ENCODE results near the gene CASR.
"Not testable (repeated sequence)": the region's sequence is repeated elsewhere in the genome, so short reads cannot be mapped to it uniquely, and the experiment has no call there.

CASR gene, protein sequence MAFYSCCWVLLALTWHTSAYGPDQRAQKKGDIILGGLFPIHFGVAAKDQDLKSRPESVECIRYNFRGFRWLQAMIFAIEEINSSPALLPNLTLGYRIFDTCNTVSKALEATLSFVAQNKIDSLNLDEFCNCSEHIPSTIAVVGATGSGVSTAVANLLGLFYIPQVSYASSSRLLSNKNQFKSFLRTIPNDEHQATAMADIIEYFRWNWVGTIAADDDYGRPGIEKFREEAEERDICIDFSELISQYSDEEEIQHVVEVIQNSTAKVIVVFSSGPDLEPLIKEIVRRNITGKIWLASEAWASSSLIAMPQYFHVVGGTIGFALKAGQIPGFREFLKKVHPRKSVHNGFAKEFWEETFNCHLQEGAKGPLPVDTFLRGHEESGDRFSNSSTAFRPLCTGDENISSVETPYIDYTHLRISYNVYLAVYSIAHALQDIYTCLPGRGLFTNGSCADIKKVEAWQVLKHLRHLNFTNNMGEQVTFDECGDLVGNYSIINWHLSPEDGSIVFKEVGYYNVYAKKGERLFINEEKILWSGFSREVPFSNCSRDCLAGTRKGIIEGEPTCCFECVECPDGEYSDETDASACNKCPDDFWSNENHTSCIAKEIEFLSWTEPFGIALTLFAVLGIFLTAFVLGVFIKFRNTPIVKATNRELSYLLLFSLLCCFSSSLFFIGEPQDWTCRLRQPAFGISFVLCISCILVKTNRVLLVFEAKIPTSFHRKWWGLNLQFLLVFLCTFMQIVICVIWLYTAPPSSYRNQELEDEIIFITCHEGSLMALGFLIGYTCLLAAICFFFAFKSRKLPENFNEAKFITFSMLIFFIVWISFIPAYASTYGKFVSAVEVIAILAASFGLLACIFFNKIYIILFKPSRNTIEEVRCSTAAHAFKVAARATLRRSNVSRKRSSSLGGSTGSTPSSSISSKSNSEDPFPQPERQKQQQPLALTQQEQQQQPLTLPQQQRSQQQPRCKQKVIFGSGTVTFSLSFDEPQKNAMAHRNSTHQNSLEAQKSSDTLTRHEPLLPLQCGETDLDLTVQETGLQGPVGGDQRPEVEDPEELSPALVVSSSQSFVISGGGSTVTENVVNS

DNA sequence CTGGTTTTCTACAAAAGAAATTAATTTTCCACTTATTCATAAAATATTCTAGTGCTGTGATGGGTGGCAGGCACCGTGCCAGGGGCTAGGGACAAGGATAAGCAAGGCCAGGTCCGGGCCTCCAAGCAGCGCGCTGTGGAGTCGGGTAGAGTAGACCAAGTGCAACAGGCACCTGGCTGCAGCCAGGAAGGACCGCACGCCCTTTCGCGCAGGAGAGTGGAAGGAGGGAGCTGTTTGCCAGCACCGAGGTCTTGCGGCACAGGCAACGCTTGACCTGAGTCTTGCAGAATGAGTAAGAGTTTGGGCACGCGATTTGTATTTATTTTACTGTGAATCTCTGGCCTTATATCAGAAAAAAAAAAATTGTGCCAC is at the start of gene CASR:
TSS of gene CASR (plus strand) at position 148 of the 372 bp plus-strand sequence. CDS start 70,522 bp downstream, outside the sequence.
- no peak for DNase-seq (ENCODE audit: extremely low read depth, low read depth)
- no peak within 1 kb of the TSS for H3K4me3 ChIP-seq (replicated peaks; ENCODE audit: low read depth, low read length)
- TF ChIP-seq, protein P1, sequence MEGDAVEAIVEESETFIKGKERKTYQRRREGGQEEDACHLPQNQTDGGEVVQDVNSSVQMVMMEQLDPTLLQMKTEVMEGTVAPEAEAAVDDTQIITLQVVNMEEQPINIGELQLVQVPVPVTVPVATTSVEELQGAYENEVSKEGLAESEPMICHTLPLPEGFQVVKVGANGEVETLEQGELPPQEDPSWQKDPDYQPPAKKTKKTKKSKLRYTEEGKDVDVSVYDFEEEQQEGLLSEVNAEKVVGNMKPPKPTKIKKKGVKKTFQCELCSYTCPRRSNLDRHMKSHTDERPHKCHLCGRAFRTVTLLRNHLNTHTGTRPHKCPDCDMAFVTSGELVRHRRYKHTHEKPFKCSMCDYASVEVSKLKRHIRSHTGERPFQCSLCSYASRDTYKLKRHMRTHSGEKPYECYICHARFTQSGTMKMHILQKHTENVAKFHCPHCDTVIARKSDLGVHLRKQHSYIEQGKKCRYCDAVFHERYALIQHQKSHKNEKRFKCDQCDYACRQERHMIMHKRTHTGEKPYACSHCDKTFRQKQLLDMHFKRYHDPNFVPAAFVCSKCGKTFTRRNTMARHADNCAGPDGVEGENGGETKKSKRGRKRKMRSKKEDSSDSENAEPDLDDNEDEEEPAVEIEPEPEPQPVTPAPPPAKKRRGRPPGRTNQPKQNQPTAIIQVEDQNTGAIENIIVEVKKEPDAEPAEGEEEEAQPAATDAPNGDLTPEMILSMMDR (IDR thresholded peaks at IDR 0.05; ENCODE audit: low read depth, low read length, missing control alignments) = no peak

DNA sequence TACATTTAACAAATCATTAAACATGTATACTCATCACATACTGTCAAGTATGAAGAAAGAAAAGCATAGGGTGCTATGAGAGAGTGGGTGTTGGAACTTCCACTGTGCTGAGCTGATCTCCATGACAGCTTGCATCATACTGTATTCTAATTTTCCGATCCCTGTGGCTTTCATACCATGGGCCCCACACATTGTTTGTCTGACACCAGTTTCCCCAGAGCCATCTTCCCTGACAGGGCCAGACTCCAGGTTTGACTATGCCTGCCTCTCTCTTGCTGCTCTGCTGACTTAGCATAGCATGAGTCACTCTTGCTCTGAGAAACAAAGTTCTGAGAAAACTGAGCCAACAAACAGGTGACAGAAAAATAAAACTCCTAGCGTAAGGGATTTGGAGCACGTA is 37.0 kb upstream of the CASR start:
- no peak for DNase-seq (ENCODE audit: extremely low read depth, low read depth)
- no peak overlapping the region for H3K4me3 ChIP-seq (replicated peaks; ENCODE audit: low read depth, low read length)
- TF ChIP-seq, protein P1 (IDR thresholded peaks at IDR 0.05; ENCODE audit: low read depth, low read length, missing control alignments) = no peak

DNA sequence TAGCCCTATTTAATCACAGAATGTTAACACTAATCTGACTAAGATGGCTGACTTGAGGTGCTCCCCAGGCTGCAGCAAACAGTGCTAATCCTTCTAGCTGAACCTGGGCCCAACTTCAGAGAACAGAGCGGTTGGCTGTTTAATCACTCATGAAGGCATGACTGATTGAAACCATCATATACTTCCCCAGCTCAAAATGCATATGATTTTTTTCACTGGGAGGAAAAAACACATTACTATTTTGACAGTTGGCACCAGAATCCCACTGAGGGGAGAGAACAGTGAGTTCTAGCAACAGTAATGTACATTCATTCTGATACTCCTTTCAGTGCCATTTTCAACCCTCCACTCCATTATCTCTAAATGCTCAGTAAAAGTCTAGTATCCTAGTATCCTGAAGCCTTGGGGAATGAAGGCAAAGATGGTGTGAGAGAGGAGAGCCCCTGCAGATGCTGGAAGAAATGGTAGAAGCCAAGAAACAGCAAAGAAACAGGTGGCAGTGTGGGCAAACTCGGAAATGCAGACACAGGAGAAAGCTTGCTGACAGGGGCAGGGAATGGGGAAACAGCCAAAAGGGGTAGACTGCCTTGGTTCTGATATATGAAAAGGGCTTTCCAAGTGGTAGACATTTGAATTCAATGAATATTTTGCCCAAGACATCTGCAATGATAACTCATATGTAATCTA is 34.4 kb upstream of the CASR start:
- DNase-seq (ENCODE audit: extremely low read depth, low read depth) = no peak
- TF ChIP-seq, protein P1 (IDR thresholded peaks at IDR 0.05; ENCODE audit: low read depth, low read length, missing control alignments) = no peak
- no peak overlapping the region for H3K4me3 ChIP-seq (replicated peaks; ENCODE audit: low read depth, low read length)

DNA sequence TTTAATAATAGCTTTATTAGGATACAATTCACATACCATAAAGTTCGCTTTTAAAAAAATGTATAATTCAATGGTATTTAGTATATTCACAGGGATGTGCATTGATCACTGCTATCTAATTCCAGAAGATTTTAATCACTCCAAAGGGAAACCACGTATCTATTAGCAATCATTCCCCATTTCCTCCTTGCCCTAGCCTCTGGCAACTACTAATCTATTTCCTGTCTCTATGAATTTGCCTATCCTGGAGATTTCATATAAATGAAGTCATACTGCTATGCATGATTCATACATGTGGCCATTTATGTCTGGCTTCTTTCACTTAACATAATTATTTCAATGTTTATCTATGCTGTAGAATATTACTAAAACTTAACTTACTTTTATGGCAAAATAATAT is 32.0 kb upstream of the CASR start:
- TF ChIP-seq, protein P1 (IDR thresholded peaks at IDR 0.05; ENCODE audit: low read depth, low read length, missing control alignments) = no peak
- H3K4me3 ChIP-seq (replicated peaks; ENCODE audit: low read depth, low read length) = no peak overlapping the region
- DNase-seq (ENCODE audit: extremely low read depth, low read depth) = no peak

DNA sequence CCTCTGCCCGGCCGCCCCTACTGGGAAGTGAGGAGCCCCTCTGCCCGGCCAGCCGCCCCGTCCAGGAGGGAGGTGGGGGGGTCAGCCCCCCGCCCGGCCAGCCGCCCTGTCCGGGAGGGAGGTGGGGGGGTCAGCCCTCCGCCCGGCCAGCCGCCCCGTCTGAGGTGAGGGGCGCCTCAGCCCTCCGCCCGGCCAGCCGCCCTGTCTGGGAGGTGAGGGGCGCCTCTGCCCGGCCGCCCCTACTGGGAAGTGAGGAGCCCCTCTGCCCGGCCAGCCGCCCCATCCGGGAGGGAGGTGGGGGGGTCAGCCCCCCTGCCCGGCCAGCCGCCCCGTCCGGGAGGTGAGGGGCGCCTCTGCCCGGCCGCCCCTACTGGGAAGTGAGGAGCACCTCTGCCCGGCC is 18.5 kb upstream of the CASR start:
- not testable (repeated sequence) for DNase-seq (ENCODE audit: extremely low read depth, low read depth)

DNA sequence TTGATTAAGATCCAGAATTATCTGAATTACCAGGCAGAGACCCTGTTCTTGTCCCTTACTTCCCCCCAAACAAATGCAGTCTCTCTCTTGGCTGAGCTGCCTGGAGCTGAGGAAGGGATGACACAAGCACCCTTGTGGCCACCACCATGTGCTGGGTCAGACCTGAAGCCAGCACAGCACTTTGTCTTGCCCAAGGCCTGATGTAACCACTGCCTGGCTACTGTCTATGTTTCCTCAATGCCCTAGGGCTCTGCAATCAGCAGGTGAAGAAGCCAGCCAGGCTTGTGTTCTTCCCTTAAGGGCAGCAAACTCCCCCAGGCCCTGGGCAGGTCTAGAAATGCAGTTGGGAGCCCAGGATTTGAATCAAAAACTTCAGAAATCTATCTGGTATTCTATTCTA is 15.8 kb upstream of the CASR start:
- no peak overlapping the region for H3K4me3 ChIP-seq (replicated peaks; ENCODE audit: low read depth, low read length)
- TF ChIP-seq, protein P1 (IDR thresholded peaks at IDR 0.05; ENCODE audit: low read depth, low read length, missing control alignments) = no peak
- DNase-seq (ENCODE audit: extremely low read depth, low read depth) = no peak

More for the DNA sequence above, 18.5 kb upstream of the CASR start:
- not testable (repeated sequence) for H3K4me3 ChIP-seq (replicated peaks; ENCODE audit: low read depth, low read length)

Data from HFF-Myc (cell line).